Neural cell (in vitro differentiated cells): ENCODE measurements around the gene SEMA3F. TPM values are rescaled to one million over a fixed set of nuclear protein-coding genes. Genes with fewer than 3 reads are reported as not detected.

Experiments
- H2AFZ ChIP-seq: fragments of 200-600, 300-800 bp; sonication (generic), shearing (Covaris generic); 2 replicates; pipeline ENCODE4 v1.6.0; 2014; ENCODE audit warnings: low read depth, mild to moderate bottlenecking, antibody characterized with exemption, low read length, moderate library complexity
- H3F3A ChIP-seq: fragments of 200-600 bp; shearing (Covaris generic); 2 replicates; pipeline ENCODE4 v1.6.1; 2016; ENCODE audit warnings: mild to moderate bottlenecking, moderate library complexity, mixed read lengths, antibody characterized with exemption, low read length; ENCODE audit not compliant: insufficient read depth, poor library complexity, severe bottlenecking
- H3K27ac ChIP-seq: fragments of 200-600, 300-800 bp; sonication (generic), shearing (Covaris generic); 2 replicates; pipeline ENCODE4 v1.5.1; 2014; ENCODE audit warnings: mild to moderate bottlenecking, low read length, moderate library complexity
- H3K27me3 ChIP-seq: fragments of 300-800, 200-600 bp; sonication (generic), shearing (Covaris generic); 2 replicates; pipeline ENCODE4 v1.6.0; 2014; ENCODE audit warnings: mild to moderate bottlenecking, low read depth, low read length, moderate library complexity; ENCODE audit not compliant: insufficient read depth
- H3K36me3 ChIP-seq: fragments of 300-800, 200-600 bp; sonication (generic), shearing (Covaris generic); 2 replicates; pipeline ENCODE4 v1.5.1; 2014; ENCODE audit warnings: mild to moderate bottlenecking, antibody characterized with exemption, low read length, moderate library complexity; ENCODE audit not compliant: insufficient read depth
- H3K4me2 ChIP-seq: fragments of 300-800, 200-600 bp; sonication (generic), shearing (Covaris generic); 2 replicates; pipeline ENCODE4 v1.6.0; 2014; ENCODE audit warnings: mild to moderate bottlenecking, low read length
- H3K4me3 ChIP-seq: fragments of 300-800, 200-600 bp; sonication (generic), shearing (Covaris generic); 2 replicates; pipeline ENCODE4 v1.5.1; 2014; ENCODE audit warnings: mild to moderate bottlenecking, low read length, moderate library complexity
- H3K79me2 ChIP-seq: fragments of 200-600 bp; shearing (Covaris generic); replicated peaks from 2 replicates; pipeline ENCODE4 v1.6.0; 2014; ENCODE audit warnings: mild to moderate bottlenecking, low read length, moderate library complexity; ENCODE audit not compliant: insufficient read depth
- H3K9ac ChIP-seq: fragments of 300-800, 200-600 bp; sonication (generic), shearing (Covaris generic); 2 replicates; pipeline ENCODE4 v1.6.1; 2016; ENCODE audit warnings: mild to moderate bottlenecking, low read length, mixed read lengths
- H3K9me2 ChIP-seq: fragments of 200-600 bp; shearing (Covaris generic); 2 replicates; pipeline ENCODE4 v1.6.1; 2016; ENCODE audit warnings: mild to moderate bottlenecking, low read length, mixed read lengths; ENCODE audit not compliant: insufficient read depth
- H3K9me3 ChIP-seq: fragments of 200-600, 300-800 bp; sonication (generic), shearing (Covaris generic); 2 replicates; pipeline ENCODE4 v1.6.1; 2016; ENCODE audit warnings: mild to moderate bottlenecking, mixed run types, low read length, moderate library complexity, mixed read lengths
- H4K20me1 ChIP-seq: fragments of 200-600 bp; shearing (Covaris generic); 2 replicates; pipeline ENCODE4 v1.6.1; 2016; ENCODE audit warnings: mild to moderate bottlenecking, mixed run types; ENCODE audit not compliant: insufficient read depth
- EP300 ChIP-seq: fragments of 450-650 bp; conservative IDR thresholded peaks from 2 replicates; pipeline ENCODE4 v1.6.1; 2014; ENCODE audit warnings: antibody characterized with exemption, mild to moderate bottlenecking, moderate library complexity; ENCODE audit not compliant: poor library complexity, severe bottlenecking
- EZH2 ChIP-seq: fragments of 200-600, 300-800 bp; shearing (Covaris generic), sonication (generic); IDR thresholded peaks from 2 replicates; pipeline ENCODE4 v1.6.1; 2014; ENCODE audit warnings: antibody characterized with exemption, low read length, borderline replicate concordance, mild to moderate bottlenecking; ENCODE audit not compliant: insufficient read depth, poor library complexity, severe bottlenecking
- MXI1 ChIP-seq: fragments of 450-650 bp; conservative IDR thresholded peaks from 2 replicates; pipeline ENCODE4 v1.6.1; 2014; ENCODE audit warnings: antibody characterized with exemption, mild to moderate bottlenecking; ENCODE audit not compliant: poor library complexity, severe bottlenecking
- POLR2AphosphoS5 ChIP-seq: IDR thresholded peaks from 2 replicates; pipeline ENCODE4 v1.6.1; 2012
- RAD21 ChIP-seq: fragments of 450-650 bp; conservative IDR thresholded peaks from 2 replicates; pipeline ENCODE4 v1.6.1; 2014; ENCODE audit warnings: antibody characterized with exemption, mild to moderate bottlenecking, moderate library complexity
- SMC3 ChIP-seq: fragments of 450-650 bp; conservative IDR thresholded peaks from 2 replicates; pipeline ENCODE4 v1.6.1; 2014; ENCODE audit warnings: antibody characterized with exemption, mild to moderate bottlenecking, moderate library complexity; ENCODE audit not compliant: poor library complexity
- TAF1 ChIP-seq: IDR thresholded peaks from 2 replicates; pipeline ENCODE4 v1.6.1; 2012; ENCODE audit warnings: low read depth
- polyA plus RNA-seq: library from polyadenylated mRNA; depleted of rRNA; stranded (reverse); fragments of >200 nt; gene quantifications from 2 replicates; pipeline ENCODE4 v1.2.3, GENCODE V29; 2014
- TF ChIP-seq, protein P1 (sequence below): fragments of 450-650 bp; IDR thresholded peaks from 2 replicates; pipeline ENCODE4 v1.5.1; 2014; ENCODE audit warnings: antibody characterized with exemption, mild to moderate bottlenecking, moderate library complexity; ENCODE audit not compliant: poor library complexity, severe bottlenecking
- TF ChIP-seq, protein P2 (sequence below): IDR thresholded peaks from 2 replicates; pipeline ENCODE4 v1.6.1; 2012; ENCODE audit warnings: borderline replicate concordance

The SEMA3F gene
- polyA plus RNA-seq, 1 donor from 2014 or later, result 17.0 TPM

DNA sequence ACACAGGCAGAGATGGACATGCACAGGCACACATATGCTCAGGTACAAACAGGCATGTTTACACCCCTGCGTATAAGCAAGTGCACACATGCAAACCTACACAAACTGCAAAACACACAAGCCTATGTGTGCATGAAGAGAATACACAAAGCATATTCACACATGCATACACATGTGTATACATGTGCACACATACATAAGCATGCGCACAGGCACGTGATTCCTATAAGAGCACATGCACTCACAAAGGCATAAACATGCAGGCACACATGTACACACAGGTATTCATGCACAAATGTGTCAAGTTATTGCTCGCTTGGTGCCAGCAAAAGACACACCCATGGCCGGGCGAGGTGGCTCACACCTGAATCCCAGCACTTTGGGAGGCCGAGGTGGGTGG lies 34.9 kb downstream of the SEMA3F start:
- H3K79me2 ChIP-seq, result no peaks in the 10 kb centered on the region
- peaks cover 6% of the 10 kb centered on the region for H3K36me3 ChIP-seq
- no peaks in the 10 kb centered on the region for H3K9me3 ChIP-seq

DNA sequence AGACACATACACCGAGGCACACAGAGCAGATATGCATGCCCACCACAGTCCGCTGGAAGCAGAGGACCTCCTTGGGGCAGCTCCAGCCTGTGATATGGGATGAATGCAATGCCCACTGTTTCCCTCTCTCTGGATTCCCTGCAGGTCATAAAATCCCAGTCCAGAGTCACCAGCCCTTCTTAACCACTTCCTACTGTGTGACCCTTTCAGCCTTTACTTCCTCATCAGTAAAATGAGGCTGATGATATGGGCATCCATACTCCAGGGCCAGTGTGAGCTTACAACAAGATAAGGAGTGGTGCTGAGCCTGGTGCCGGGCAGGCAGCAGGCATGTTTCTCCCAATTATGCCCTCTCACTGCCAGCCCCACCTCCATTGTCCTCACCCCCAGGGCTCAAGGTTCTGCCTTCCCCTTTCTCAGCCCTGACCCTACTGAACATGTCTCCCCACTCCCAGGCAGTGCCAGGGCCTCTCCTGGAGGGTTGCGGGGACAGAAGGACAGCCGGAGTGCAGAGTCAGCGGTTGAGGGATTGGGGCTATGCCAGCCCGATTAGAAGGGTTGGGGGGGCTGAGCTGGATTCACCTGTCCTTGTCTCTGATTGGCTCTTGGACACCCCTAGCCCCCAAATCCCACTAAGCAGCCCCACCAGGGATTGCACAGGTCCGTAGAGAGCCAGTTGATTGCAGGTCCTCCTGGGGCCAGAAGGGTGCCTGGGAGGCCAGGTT lies 36.0 kb downstream of the SEMA3F start, which contains the start of gene GNAT1:
GNAT1 (plus strand) TSS at position 675 of the 725 bp plus-strand sequence. CDS start 116 bp downstream, outside the sequence.
- Histone ChIP-seq H3K27ac (no peak within 1 kb of the TSS), H3K9me2 (no peaks in the 10 kb centered on the region), H3K79me2 (no peaks in the 10 kb centered on the region), H3K4me3 (no peak within 1 kb of the TSS), H3K36me3 (peaks cover 6% of the 10 kb centered on the region), H2AFZ (no peak within 1 kb of the TSS), H4K20me1 (no peaks in the 10 kb centered on the region), H3F3A (no peaks in the 10 kb centered on the region), H3K9ac (no peak within 1 kb of the TSS), H3K27me3 (no peaks in the 10 kb centered on the region), H3K9me3 (no peaks in the 10 kb centered on the region), H3K4me2 (no peak within 1 kb of the TSS)
- TF ChIP-seq RAD21 (no peak), MXI1 (no peak), POLR2AphosphoS5 (no peak), EZH2 (no peak), EP300 (no peak), TAF1 (no peak), SMC3 (no peak)
- TF ChIP-seq, protein P1, sequence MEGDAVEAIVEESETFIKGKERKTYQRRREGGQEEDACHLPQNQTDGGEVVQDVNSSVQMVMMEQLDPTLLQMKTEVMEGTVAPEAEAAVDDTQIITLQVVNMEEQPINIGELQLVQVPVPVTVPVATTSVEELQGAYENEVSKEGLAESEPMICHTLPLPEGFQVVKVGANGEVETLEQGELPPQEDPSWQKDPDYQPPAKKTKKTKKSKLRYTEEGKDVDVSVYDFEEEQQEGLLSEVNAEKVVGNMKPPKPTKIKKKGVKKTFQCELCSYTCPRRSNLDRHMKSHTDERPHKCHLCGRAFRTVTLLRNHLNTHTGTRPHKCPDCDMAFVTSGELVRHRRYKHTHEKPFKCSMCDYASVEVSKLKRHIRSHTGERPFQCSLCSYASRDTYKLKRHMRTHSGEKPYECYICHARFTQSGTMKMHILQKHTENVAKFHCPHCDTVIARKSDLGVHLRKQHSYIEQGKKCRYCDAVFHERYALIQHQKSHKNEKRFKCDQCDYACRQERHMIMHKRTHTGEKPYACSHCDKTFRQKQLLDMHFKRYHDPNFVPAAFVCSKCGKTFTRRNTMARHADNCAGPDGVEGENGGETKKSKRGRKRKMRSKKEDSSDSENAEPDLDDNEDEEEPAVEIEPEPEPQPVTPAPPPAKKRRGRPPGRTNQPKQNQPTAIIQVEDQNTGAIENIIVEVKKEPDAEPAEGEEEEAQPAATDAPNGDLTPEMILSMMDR, result no peak

More for the DNA sequence above, 34.9 kb downstream of the SEMA3F start:
- no peak for TF ChIP-seq TAF1
- no peak for TF ChIP-seq RAD21
- TF ChIP-seq, protein P1, result no peak
- TF ChIP-seq POLR2AphosphoS5, result no peak
- TF ChIP-seq MXI1, result no peak
- TF ChIP-seq, protein P2, sequence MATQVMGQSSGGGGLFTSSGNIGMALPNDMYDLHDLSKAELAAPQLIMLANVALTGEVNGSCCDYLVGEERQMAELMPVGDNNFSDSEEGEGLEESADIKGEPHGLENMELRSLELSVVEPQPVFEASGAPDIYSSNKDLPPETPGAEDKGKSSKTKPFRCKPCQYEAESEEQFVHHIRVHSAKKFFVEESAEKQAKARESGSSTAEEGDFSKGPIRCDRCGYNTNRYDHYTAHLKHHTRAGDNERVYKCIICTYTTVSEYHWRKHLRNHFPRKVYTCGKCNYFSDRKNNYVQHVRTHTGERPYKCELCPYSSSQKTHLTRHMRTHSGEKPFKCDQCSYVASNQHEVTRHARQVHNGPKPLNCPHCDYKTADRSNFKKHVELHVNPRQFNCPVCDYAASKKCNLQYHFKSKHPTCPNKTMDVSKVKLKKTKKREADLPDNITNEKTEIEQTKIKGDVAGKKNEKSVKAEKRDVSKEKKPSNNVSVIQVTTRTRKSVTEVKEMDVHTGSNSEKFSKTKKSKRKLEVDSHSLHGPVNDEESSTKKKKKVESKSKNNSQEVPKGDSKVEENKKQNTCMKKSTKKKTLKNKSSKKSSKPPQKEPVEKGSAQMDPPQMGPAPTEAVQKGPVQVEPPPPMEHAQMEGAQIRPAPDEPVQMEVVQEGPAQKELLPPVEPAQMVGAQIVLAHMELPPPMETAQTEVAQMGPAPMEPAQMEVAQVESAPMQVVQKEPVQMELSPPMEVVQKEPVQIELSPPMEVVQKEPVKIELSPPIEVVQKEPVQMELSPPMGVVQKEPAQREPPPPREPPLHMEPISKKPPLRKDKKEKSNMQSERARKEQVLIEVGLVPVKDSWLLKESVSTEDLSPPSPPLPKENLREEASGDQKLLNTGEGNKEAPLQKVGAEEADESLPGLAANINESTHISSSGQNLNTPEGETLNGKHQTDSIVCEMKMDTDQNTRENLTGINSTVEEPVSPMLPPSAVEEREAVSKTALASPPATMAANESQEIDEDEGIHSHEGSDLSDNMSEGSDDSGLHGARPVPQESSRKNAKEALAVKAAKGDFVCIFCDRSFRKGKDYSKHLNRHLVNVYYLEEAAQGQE, result no peak
- no peak for TF ChIP-seq EP300
- no peak for TF ChIP-seq SMC3
- Histone ChIP-seq H3K27me3 (no peaks in the 10 kb centered on the region), H2AFZ (no peak overlapping the region), H4K20me1 (no peaks in the 10 kb centered on the region), H3K9me2 (no peaks in the 10 kb centered on the region), H3F3A (no peaks in the 10 kb centered on the region), H3K4me2 (no peak overlapping the region), H3K4me3 (no peak overlapping the region), H3K27ac (no peak overlapping the region), H3K9ac (no peak overlapping the region)
